PC-9 (cell line): Measurements from ENCODE around the gene CLEC4C. TPM values are rescaled to one million over a fixed set of nuclear protein-coding genes. Genes with fewer than 3 reads are reported as not detected.

Source experiments
- BruUV-seq: library from RNA; stranded (reverse); fragments of 400-500 nt; replicated peaks from 2 replicates; lab custom pipeline; 2021; lab: Mats Ljungman, UMichigan
- CTCF ChIA-PET: fragments of 300-600 bp; sonication (Branson Sonifier 250); formaldehyde crosslinking; loops from one replicate; lab custom pipeline; 2022; ENCODE audit warnings: antibody characterized with exemption; lab: Charles Lee
- POLR2A ChIA-PET: fragments of 300-600 bp; sonication (Branson Sonifier 250); formaldehyde crosslinking; loops from one replicate; lab custom pipeline; 2022; ENCODE audit warnings: antibody characterized with exemption; ENCODE audit not compliant: unreplicated experiment; lab: Charles Lee
- DNase-seq, 2 experiments: peaks; one replicate each; pipeline versions ENCODE4 v3.0.0 to v3.0.0-alpha.2; 2015 to 2022; ENCODE audit warnings: mixed read lengths in 1 of 2
- H2AFZ ChIP-seq: fragments of 200-600 bp; sonication (generic); 2 replicates; pipeline ENCODE4 v1.8.1; 2017; ENCODE audit warnings: antibody characterized with exemption
- H3F3A ChIP-seq: fragments of 200-600 bp; sonication (generic); 2 replicates; pipeline ENCODE4 v1.8.1; 2017; ENCODE audit warnings: antibody characterized with exemption, mild to moderate bottlenecking, low read depth; ENCODE audit not compliant: insufficient read depth
- H3K27ac ChIP-seq: fragments of 200-600 bp; sonication (generic); 2 replicates; pipeline ENCODE4 v1.6.1; 2016; ENCODE audit warnings: mixed run types
- H3K27me3 ChIP-seq: fragments of 200-600 bp; sonication (generic); 2 replicates; pipeline ENCODE4 v1.6.1; 2016; ENCODE audit warnings: low read depth, mixed run types; ENCODE audit not compliant: insufficient read depth
- H3K36me3 ChIP-seq: fragments of 200-600 bp; sonication (generic); 2 replicates; pipeline ENCODE4 v1.6.1; 2016; ENCODE audit warnings: low read depth, mixed run types
- H3K4me1 ChIP-seq: fragments of 200-600 bp; sonication (generic); replicated peaks from 2 replicates; pipeline ENCODE4 v1.6.1; 2016; ENCODE audit warnings: mixed run types; ENCODE audit not compliant: insufficient read depth
- H3K4me2 ChIP-seq: fragments of 200-600 bp; sonication (generic); 2 replicates; pipeline ENCODE4 v1.6.1; 2017; ENCODE audit warnings: mixed run types
- H3K4me3 ChIP-seq: fragments of 200-600 bp; sonication (generic); 2 replicates; pipeline ENCODE4 v1.6.1; 2016; ENCODE audit warnings: mixed run types
- H3K79me2 ChIP-seq: fragments of 200-600 bp; sonication (generic); 2 replicates; pipeline ENCODE4 v1.6.1; 2017; ENCODE audit warnings: low read depth, mixed run types
- H3K9me2 ChIP-seq: fragments of 200-600 bp; sonication (generic); 2 replicates; pipeline ENCODE4 v1.8.1; 2017; ENCODE audit warnings: mild to moderate bottlenecking; ENCODE audit not compliant: insufficient read depth
- H3K9me3 ChIP-seq: fragments of 200-600 bp; sonication (generic); 2 replicates; pipeline ENCODE4 v1.8.1; 2016; ENCODE audit warnings: low read depth; ENCODE audit not compliant: insufficient read depth
- H4K20me1 ChIP-seq: fragments of 200-600 bp; sonication (generic); 2 replicates; pipeline ENCODE4 v1.8.1; 2017; ENCODE audit not compliant: insufficient read depth
- CTCF ChIP-seq: fragments of 200-600 bp; sonication (generic); conservative IDR thresholded peaks from 2 replicates; pipeline ENCODE4 v1.6.1; 2017; ENCODE audit warnings: mixed run types, antibody characterized with exemption, mild to moderate bottlenecking, moderate library complexity
- EZH2 ChIP-seq: fragments of 200-600 bp; sonication (generic); IDR thresholded peaks from 2 replicates; pipeline ENCODE4 v1.8.0; 2017; ENCODE audit warnings: antibody characterized with exemption, low read depth
- intact Hi-C: fragments of 100-400 bp; cut with micrococcal nuclease; formaldehyde crosslinking; loops from one replicate; pipeline ENCODE4 v1.10.0; 2022; ENCODE audit not compliant: unreplicated experiment
- total RNA-seq: library from RNA; stranded (reverse); gene quantifications from 2 replicates; pipeline ENCODE4 v1.2.3, GENCODE V29; 2021

CLEC4C gene
- total RNA-seq, 1 experiment from 2014 or later: not detected

GRCh38 chr12:7716381-7716780 is 30.8 kb downstream of the CLEC4C start:
- Histone ChIP-seq H3K36me3 (no peaks in the 10 kb centered on the region), H3K27me3 (no peaks in the 10 kb centered on the region), H3K4me1 (no peaks in the 10 kb centered on the region), H3K79me2 (no peaks in the 10 kb centered on the region), H3K4me2 (no peak overlapping the region), H3K9me3 (no peaks in the 10 kb centered on the region), H3K27ac (no peak overlapping the region), H3F3A (no peaks in the 10 kb centered on the region), H2AFZ (no peak overlapping the region), H4K20me1 (no peaks in the 10 kb centered on the region), H3K4me3 (no peak overlapping the region), H3K9me2 (no peaks in the 10 kb centered on the region)
- peak; percentile 2 to 52 for DNase-seq
- intact Hi-C loops: no loop called here
- POLR2A ChIA-PET: interaction anchor here (0.6 kb wide), 1 partner anchor 210 kb away, joined by 6 read pairs; no protein-coding TSS in a partner anchor
- no TSS peak for BruUV-seq
- TF ChIP-seq CTCF (no peak; the same call in 1 of the 2 replicates), EZH2 (no peak)
- CTCF ChIA-PET: interaction anchor here (0.7 kb wide), 1 partner anchor 189 kb away, joined by 5 read pairs; no protein-coding TSS in a partner anchor

- no peak overlapping the region for H2AFZ ChIP-seq
- no peaks in the 10 kb centered on the region for H3K9me2 ChIP-seq
- no peaks in the 10 kb centered on the region for H3K79me2 ChIP-seq
- H3K4me3 ChIP-seq: no peak overlapping the region
- H3K4me2 ChIP-seq: no peak overlapping the region
- H4K20me1 ChIP-seq: no peaks in the 10 kb centered on the region
- BruUV-seq: no TSS peak
- ChIA-PET CTCF (no interaction called here), POLR2A (interaction anchor here (0.6 kb wide), 1 partner anchor 12 kb away, joined by 3 read pairs; no protein-coding TSS in a partner anchor)
- TF ChIP-seq EZH2 (no peak), CTCF (no peak)
- H3F3A ChIP-seq: no peaks in the 10 kb centered on the region
- intact Hi-C loops: no loop called here
- no peaks in the 10 kb centered on the region for H3K36me3 ChIP-seq
- no peak overlapping the region for H3K27ac ChIP-seq
- DNase-seq: no peak
- H3K4me1 ChIP-seq: no peaks in the 10 kb centered on the region
- no peaks in the 10 kb centered on the region for H3K27me3 ChIP-seq
- H3K9me3 ChIP-seq: no peaks in the 10 kb centered on the region
These were observed 34.2 kb downstream of the CLEC4C start for GRCh38 chr12:7712841-7713442.

- Histone ChIP-seq H2AFZ (no peak within 1 kb of the TSS), H3K4me2 (no peak within 1 kb of the TSS), H3F3A (no peaks in the 10 kb centered on the region), H3K9me2 (no peaks in the 10 kb centered on the region), H3K27ac (no peak within 1 kb of the TSS), H3K9me3 (no peaks in the 10 kb centered on the region), H3K4me3 (no peak within 1 kb of the TSS), H3K4me1 (no peaks in the 10 kb centered on the region), H3K79me2 (no peaks in the 10 kb centered on the region), H4K20me1 (no peaks in the 10 kb centered on the region), H3K27me3 (no peaks in the 10 kb centered on the region), H3K36me3 (no peaks in the 10 kb centered on the region)
- no TSS peak for BruUV-seq
- no peak for TF ChIP-seq EZH2
- no peak for TF ChIP-seq CTCF
- ChIA-PET CTCF (interaction anchor here (0.6 kb wide), 1 partner anchor 51 kb away, joined by 3 read pairs; no protein-coding TSS in a partner anchor), POLR2A (no interaction called here)
- intact Hi-C loops: no loop called here
- no peak for DNase-seq
These were observed 36.0 kb downstream of the CLEC4C start, which contains the start of gene DPPA3 for GRCh38 chr12:7711133-7711532. Gene DPPA3, plus strand, starts transcription at chr12:7711433. Its CDS starts 138 bp downstream, at chr12:7711571.
